Heart right ventricle (tissue), 16 donors: ENCODE results near the gene SLC25A40. TPM values are rescaled to one million over a fixed set of nuclear protein-coding genes. Genes with fewer than 3 reads are reported as not detected.

Experiments used
- ATAC-seq, 8 donors: fragments of 200-7000 bp; cut with Tn5 transposase; one replicate each; pipeline ENCODE4 v1.9.1; 2020; ENCODE audit warnings: mild to moderate bottlenecking in 8 of 8, moderate library complexity in 8 of 8, moderate number of reproducible peaks in 1 of 8
- DNase-seq, 2 donors: peaks; one replicate each; pipeline ENCODE4 v3.0.0-alpha.2; 2020
- H3K27ac ChIP-seq, 10 donors: fragments of 200-600 bp; sonication (generic) in 2 of 10; one replicate each; pipeline versions ENCODE4 v1.5.0 to v1.8.0; 2020 to 2022; ENCODE audit warnings: mild to moderate bottlenecking in 3 of 10
- H3K27me3 ChIP-seq, 7 donors: fragments of 200-600 bp; one replicate each; pipeline ENCODE4 v1.8.0; 2021 to 2022; ENCODE audit warnings: mild to moderate bottlenecking in 2 of 7
- H3K36me3 ChIP-seq, 9 donors: fragments of 200-600 bp; sonication (generic) in 1 of 9; one replicate each; pipeline versions ENCODE4 v1.5.0 to v1.8.0; 2020 to 2022; ENCODE audit warnings: mild to moderate bottlenecking in 2 of 9
- H3K4me1 ChIP-seq, 9 donors: fragments of 200-600 bp; sonication (generic) in 1 of 9; one replicate each; pipeline versions ENCODE4 v1.5.0 to v1.8.0; 2020 to 2022; ENCODE audit warnings: mild to moderate bottlenecking in 4 of 9
- H3K4me3 ChIP-seq, 10 donors: fragments of 200-600 bp; sonication (generic) in 2 of 10; one replicate each; pipeline versions ENCODE4 v1.5.0 to v1.8.0; 2020 to 2022; ENCODE audit warnings: mild to moderate bottlenecking in 7 of 10, moderate library complexity in 2 of 10
- H3K9me3 ChIP-seq, 11 donors: fragments of 200-600 bp in 10 of 11; sonication (generic) in 2 of 11; one replicate each; pipeline versions ENCODE4 v1.5.0 to v1.8.0; 2013 to 2022; ENCODE audit warnings: mild to moderate bottlenecking in 2 of 11, control low read depth in 1 of 11, moderate library complexity in 1 of 11
- CTCF ChIP-seq, 9 donors: fragments of 200-600 bp; sonication (generic) in 2 of 9; IDR thresholded peaks; one replicate each; pipeline versions ENCODE4 v1.5.0 to v1.8.0; 2021 to 2022; ENCODE audit warnings: antibody characterized with exemption in 9 of 9, mild to moderate bottlenecking in 5 of 9, moderate library complexity in 1 of 9
- WGBS, 2 donors: extraction: QIAGEN DNeasy Blood & Tissue Kit; methylation state at CpG; one replicate each; pipeline ENCODE4 v1.1.7; 2013; ENCODE audit warnings: inconsistent platforms in 1 of 2; 5-methylcytosine and 5-hydroxymethylcytosine counted together
- intact Hi-C, 10 donors: fragments of 100-400 bp; cut with DNase I; formaldehyde crosslinking; loops; one replicate each; pipeline versions ENCODE4 v1.11.1 to v1.14.2; 2022
- polyA plus RNA-seq, 2 donors: library from polyadenylated mRNA; stranded (reverse); fragments of 200-250 nt; gene quantifications; one replicate each; pipeline ENCODE4 v1.2.3, GENCODE V29; 2013
- total RNA-seq, 10 donors: library from RNA; stranded (reverse); fragmentation: NEBNext Ultra II Directional in 3 of 10; extraction: Animal tissue kit (Norgen Biotek cat#: 25700) in 3 of 10; gene quantifications; one replicate each; pipeline versions ENCODE4 v1.2.1 to v1.2.4, GENCODE V29; 2021 to 2023
- donor health status: Arrhythmogenic right ventricular cardiomyopathy.
- donor health status: ischemic (EF 13 %, LVEDD 7.1; RV severe dilation, severe dysfunction).
- donor health status: healthy with polysubstance abuse.
- donor health status: DM: no; HTN: yes; CAD: no.
- donor health status: DM: no; HTN: no; CAD: no.
- donor health status: ischemic (EF 25% LVEDD 6.9; RV normal size, moderate dysfunction).
- donor health status: ischemic (EF 25% LVEDD 5.7; RV mildly dilated, moderate dysfunction).
- donor health status: healthy.
- donor health status: DM: yes; HTN: yes; CAD: no.
- donor health status: Ischemic cardiomyopathy.
- donor health status: ischemic (EF 35%, LVEDD 5.7; RV mildly dilated, moderate dysfunction).
- donor health status: nonischemic (EF 11% LVEDD 7.7; RV severe dilation, severe dysfunction).
- donor health status: DM: yes; HTN: yes; CAD: no.
- donor health status: PGD.
- donor health status: ischemic (EF 29% LVEDD 5.4; RV normal size, mild dysfunction).
- donor health status: nonischemic (EF 23%, LVEDD 6.1; RV moderate dilation, normal function).

SLC25A40 gene
- total and polyA plus RNA-seq, 12 donors, result 4.1 to 29.6 (median 20.6) TPM

GRCh38 chr7:87816389-87816788 lies 59.8 kb downstream of the SLC25A40 start:
- H3K9me3 ChIP-seq, result no peaks in the 10 kb centered on the region
- H3K4me3 ChIP-seq, result no peak overlapping the region
- DNase-seq, result no peak
- H3K27ac ChIP-seq, result no peak overlapping the region
- no peaks in the 10 kb centered on the region for H3K36me3 ChIP-seq
- no peaks in the 10 kb centered on the region for H3K27me3 ChIP-seq
- TF ChIP-seq CTCF (IDR thresholded peaks at IDR 0.05), result no peak
- no peak for ATAC-seq
- intact Hi-C loops, result no loop called here
- H3K4me1 ChIP-seq, result no peaks in the 10 kb centered on the region
- WGBS, 2 donors, result 59 to 67% methylated on average over 1 of the region's 1 CpG

GRCh38 chr7:87810726-87811125 lies 65.4 kb downstream of the SLC25A40 start:
- WGBS, 2 donors, result 89 to 92% methylated on average over 2 of the region's 2 CpGs
- Histone ChIP-seq H3K9me3 (no peaks in the 10 kb centered on the region), H3K36me3 (no peaks in the 10 kb centered on the region), H3K4me3 (no peak overlapping the region), H3K27ac (no peak overlapping the region), H3K27me3 (no peaks in the 10 kb centered on the region), H3K4me1 (no peaks in the 10 kb centered on the region)
- DNase-seq (no peak), ATAC-seq (no peak)
- no peak for TF ChIP-seq CTCF (IDR thresholded peaks at IDR 0.05)
- intact Hi-C loops, result no loop called here

- H3K4me1 ChIP-seq, result no peaks in the 10 kb centered on the region
- 30 to 41% methylated on average over 1 of the region's 1 CpG for WGBS, 2 donors
- H3K27me3 ChIP-seq, result no peaks in the 10 kb centered on the region
- ATAC-seq (no peak), DNase-seq (no peak)
- no peaks in the 10 kb centered on the region for H3K36me3 ChIP-seq
- H3K4me3 ChIP-seq, result no peak overlapping the region
- no peak overlapping the region for H3K27ac ChIP-seq
- no peak for TF ChIP-seq CTCF (IDR thresholded peaks at IDR 0.05)
- H3K9me3 ChIP-seq, result no peaks in the 10 kb centered on the region
- intact Hi-C loops, result no loop called here
These were observed 66.0 kb downstream of the SLC25A40 start for GRCh38 chr7:87810130-87810529.

- DNase-seq (no peak), ATAC-seq (no peak)
- no peak overlapping the region for H3K27ac ChIP-seq
- TF ChIP-seq CTCF (IDR thresholded peaks at IDR 0.05), result no peak
- no peaks in the 10 kb centered on the region for H3K27me3 ChIP-seq
- no peaks in the 10 kb centered on the region for H3K36me3 ChIP-seq
- H3K4me3 ChIP-seq, result no peak overlapping the region
- intact Hi-C loops, result loop anchor here in 3 of 10 donors (10.0 kb wide), 2 partner anchors 219 to 309 kb away; no protein-coding TSS in a partner anchor
- H3K4me1 ChIP-seq, result no peaks in the 10 kb centered on the region
- no peaks in the 10 kb centered on the region for H3K9me3 ChIP-seq
These were observed 70.0 kb downstream of the SLC25A40 start for GRCh38 chr7:87806150-87806549.
